ENCODE measurements around the gene ETS1.

GRCh38 chr11:128532016-128532571 lies 55.3 kb downstream of the ETS1 start:
- TF ChIP-seq CTCF (IDR thresholded peaks at IDR 0.05) = no peak
- no peak for TF ChIP-seq POLR2A (IDR thresholded peaks at IDR 0.05)
